HepG2 (cell line): ENCODE results near the gene NINL. TPM values are rescaled to one million over a fixed set of nuclear protein-coding genes. Genes with fewer than 3 reads are reported as not detected.
A peak's percentile ranks its signal among the peaks of the same experiment; 100 is the strongest.

ENCODE experiments used
- CBX5 ChIP-seq: sonication (generic); formaldehyde crosslinking; IDR thresholded peaks from 2 replicates; pipeline ENCODE4 v1.4.0; 2020; ENCODE audit warnings: missing genetic modification reagents, borderline replicate concordance
- FOXP4 ChIP-seq: sonication (generic); formaldehyde crosslinking; IDR thresholded peaks from 2 replicates; pipeline ENCODE4 v1.4.0; 2020; ENCODE audit warnings: missing genetic modification reagents
- JUND ChIP-seq: sonication (generic); formaldehyde crosslinking; IDR thresholded peaks from 2 replicates; pipeline ENCODE4 v1.8.0; 2022; ENCODE audit warnings: mild to moderate bottlenecking, missing genetic modification reagents
- MLX ChIP-seq: IDR thresholded peaks from 2 replicates; pipeline ENCODE4 v1.6.1; 2016
- POLR2AphosphoS5 ChIP-seq: IDR thresholded peaks from 2 replicates; pipeline ENCODE4 v1.6.1; 2012; ENCODE audit warnings: low read depth, low read length
- RBM39 ChIP-seq: fragments of 200-400 bp; formaldehyde crosslinking; IDR thresholded peaks from one replicate; pipeline ENCODE4 v1.6.1; 2018; ENCODE audit warnings: antibody characterized with exemption, mild to moderate bottlenecking, low read depth, low read length; ENCODE audit not compliant: poor library complexity, severe bottlenecking
- SALL2 ChIP-seq: sonication (generic); formaldehyde crosslinking; IDR thresholded peaks from 2 replicates; pipeline ENCODE4 v1.8.1; 2023; ENCODE audit warnings: mild to moderate bottlenecking, missing genetic modification reagents, inconsistent platforms
- SIX1 ChIP-seq: sonication (generic); formaldehyde crosslinking; IDR thresholded peaks from 2 replicates; pipeline ENCODE4 v1.4.0; 2020; ENCODE audit warnings: missing genetic modification reagents, borderline replicate concordance
- SKI ChIP-seq: fragments of 450-650 bp; IDR thresholded peaks from one replicate; pipeline ENCODE4 v1.6.1; 2018; ENCODE audit warnings: mild to moderate bottlenecking; ENCODE audit not compliant: partially characterized antibody
- SNRNP70 ChIP-seq: fragments of 200-400 bp; formaldehyde crosslinking; IDR thresholded peaks from 2 replicates; pipeline ENCODE4 v1.6.1; 2017; ENCODE audit warnings: mild to moderate bottlenecking, low read depth, low read length, moderate library complexity
- YEATS2 ChIP-seq: sonication (generic); formaldehyde crosslinking; IDR thresholded peaks from 2 replicates; pipeline ENCODE4 v1.4.0; 2020; ENCODE audit warnings: missing genetic modification reagents, borderline replicate concordance
- ZBTB34 ChIP-seq: sonication (generic); formaldehyde crosslinking; IDR thresholded peaks from 2 replicates; pipeline ENCODE4 v1.8.0; 2022; ENCODE audit warnings: mild to moderate bottlenecking, missing genetic modification reagents
- polyA plus RNA-seq, 8 experiments: library from polyadenylated mRNA; depleted of rRNA in 3 of 8; stranded (reverse) in 7 of 8; unstranded in 1 of 8; fragments of >200 nt; fragmentation: Illumina TruSeq in 4 of 8; extraction: Trizol in 4 of 8; gene quantifications; 2 replicates each; pipeline versions ENCODE4 v1.2.1 to v1.2.3, GENCODE V29; 2011 to 2016; ENCODE audit warnings: low read depth in 4 of 8, missing spikeins in 1 of 8, mixed read lengths in 1 of 8; ENCODE audit not compliant: insufficient read depth in 1 of 8
- total RNA-seq, 5 experiments: library from RNA; depleted of rRNA; stranded (reverse); fragments of >200 nt; fragmentation: Illumina TruSeq; extraction: Trizol; gene quantifications; 2 replicates each; pipeline ENCODE4 v1.2.3, GENCODE V29; 2016; ENCODE audit warnings: low read depth in 1 of 5
- TF ChIP-seq, protein P1 (sequence below): IDR thresholded peaks from 2 replicates; pipeline ENCODE4 v1.6.1; 2016
- TF ChIP-seq, protein P2 (sequence below): sonication (generic); formaldehyde crosslinking; IDR thresholded peaks from 2 replicates; pipeline ENCODE4 v1.4.0; 2020; ENCODE audit warnings: mild to moderate bottlenecking, low read depth, missing genetic modification reagents
- TF ChIP-seq, protein P3 (sequence below): sonication (generic); formaldehyde crosslinking; IDR thresholded peaks from 2 replicates; pipeline ENCODE4 v1.5.1; 2020; ENCODE audit warnings: missing genetic modification reagents, mild to moderate bottlenecking, borderline replicate concordance
- TF ChIP-seq, protein P4 (sequence below): sonication (generic); formaldehyde crosslinking; IDR thresholded peaks from 2 replicates; pipeline ENCODE4 v1.4.0; 2020; ENCODE audit warnings: missing genetic modification reagents

The NINL gene
- total and polyA plus RNA-seq, 2 of the 13 experiments (the other 11 are each of a cell fraction or from before 2014, with no cell fraction given) = 32.3 to 34.3 TPM

- peak; percentile 2; the same call in 1 of the 2 replicates for TF ChIP-seq MLX (CRISPR knock-in tag)
- no peak for TF ChIP-seq ZBTB34 (CRISPR knock-in tag)
- TF ChIP-seq, protein P1, sequence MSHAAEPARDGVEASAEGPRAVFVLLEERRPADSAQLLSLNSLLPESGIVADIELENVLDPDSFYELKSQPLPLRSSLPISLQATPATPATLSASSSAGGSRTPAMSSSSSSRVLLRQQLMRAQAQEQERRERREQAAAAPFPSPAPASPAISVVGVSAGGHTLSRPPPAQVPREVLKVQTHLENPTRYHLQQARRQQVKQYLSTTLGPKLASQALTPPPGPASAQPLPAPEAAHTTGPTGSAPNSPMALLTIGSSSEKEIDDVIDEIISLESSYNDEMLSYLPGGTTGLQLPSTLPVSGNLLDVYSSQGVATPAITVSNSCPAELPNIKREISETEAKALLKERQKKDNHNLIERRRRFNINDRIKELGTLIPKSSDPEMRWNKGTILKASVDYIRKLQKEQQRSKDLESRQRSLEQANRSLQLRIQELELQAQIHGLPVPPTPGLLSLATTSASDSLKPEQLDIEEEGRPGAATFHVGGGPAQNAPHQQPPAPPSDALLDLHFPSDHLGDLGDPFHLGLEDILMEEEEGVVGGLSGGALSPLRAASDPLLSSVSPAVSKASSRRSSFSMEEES (CRISPR knock-in tag) = peak; percentile 18; the same call in 1 of the 2 replicates
- TF ChIP-seq, protein P2, sequence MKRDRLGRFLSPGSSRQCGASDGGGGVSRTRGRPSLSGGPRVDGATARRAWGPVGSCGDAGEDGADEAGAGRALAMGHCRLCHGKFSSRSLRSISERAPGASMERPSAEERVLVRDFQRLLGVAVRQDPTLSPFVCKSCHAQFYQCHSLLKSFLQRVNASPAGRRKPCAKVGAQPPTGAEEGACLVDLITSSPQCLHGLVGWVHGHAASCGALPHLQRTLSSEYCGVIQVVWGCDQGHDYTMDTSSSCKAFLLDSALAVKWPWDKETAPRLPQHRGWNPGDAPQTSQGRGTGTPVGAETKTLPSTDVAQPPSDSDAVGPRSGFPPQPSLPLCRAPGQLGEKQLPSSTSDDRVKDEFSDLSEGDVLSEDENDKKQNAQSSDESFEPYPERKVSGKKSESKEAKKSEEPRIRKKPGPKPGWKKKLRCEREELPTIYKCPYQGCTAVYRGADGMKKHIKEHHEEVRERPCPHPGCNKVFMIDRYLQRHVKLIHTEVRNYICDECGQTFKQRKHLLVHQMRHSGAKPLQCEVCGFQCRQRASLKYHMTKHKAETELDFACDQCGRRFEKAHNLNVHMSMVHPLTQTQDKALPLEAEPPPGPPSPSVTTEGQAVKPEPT (CRISPR knock-in tag) = no peak; the same call in 1 of the 2 replicates
- peak; percentile 12; the same call in 1 of the 2 replicates for TF ChIP-seq CBX5 (CRISPR knock-in tag)
- no peak for TF ChIP-seq SNRNP70
- peak; percentile 95 for TF ChIP-seq SALL2
- TF ChIP-seq JUND (CRISPR knock-in tag) = no peak
- TF ChIP-seq YEATS2 = no peak; the same call in 1 of the 2 replicates
- TF ChIP-seq, protein P3, sequence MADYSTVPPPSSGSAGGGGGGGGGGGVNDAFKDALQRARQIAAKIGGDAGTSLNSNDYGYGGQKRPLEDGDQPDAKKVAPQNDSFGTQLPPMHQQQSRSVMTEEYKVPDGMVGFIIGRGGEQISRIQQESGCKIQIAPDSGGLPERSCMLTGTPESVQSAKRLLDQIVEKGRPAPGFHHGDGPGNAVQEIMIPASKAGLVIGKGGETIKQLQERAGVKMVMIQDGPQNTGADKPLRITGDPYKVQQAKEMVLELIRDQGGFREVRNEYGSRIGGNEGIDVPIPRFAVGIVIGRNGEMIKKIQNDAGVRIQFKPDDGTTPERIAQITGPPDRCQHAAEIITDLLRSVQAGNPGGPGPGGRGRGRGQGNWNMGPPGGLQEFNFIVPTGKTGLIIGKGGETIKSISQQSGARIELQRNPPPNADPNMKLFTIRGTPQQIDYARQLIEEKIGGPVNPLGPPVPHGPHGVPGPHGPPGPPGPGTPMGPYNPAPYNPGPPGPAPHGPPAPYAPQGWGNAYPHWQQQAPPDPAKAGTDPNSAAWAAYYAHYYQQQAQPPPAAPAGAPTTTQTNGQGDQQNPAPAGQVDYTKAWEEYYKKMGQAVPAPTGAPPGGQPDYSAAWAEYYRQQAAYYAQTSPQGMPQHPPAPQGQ (CRISPR knock-in tag) = peak; percentile 85; the same call in 1 of the 2 replicates
- no peak; the same call in none of the 2 replicates for TF ChIP-seq FOXP4 (CRISPR knock-in tag)
- TF ChIP-seq POLR2AphosphoS5 = peak; percentile 81
- TF ChIP-seq SIX1 = no peak
- TF ChIP-seq, protein P4, sequence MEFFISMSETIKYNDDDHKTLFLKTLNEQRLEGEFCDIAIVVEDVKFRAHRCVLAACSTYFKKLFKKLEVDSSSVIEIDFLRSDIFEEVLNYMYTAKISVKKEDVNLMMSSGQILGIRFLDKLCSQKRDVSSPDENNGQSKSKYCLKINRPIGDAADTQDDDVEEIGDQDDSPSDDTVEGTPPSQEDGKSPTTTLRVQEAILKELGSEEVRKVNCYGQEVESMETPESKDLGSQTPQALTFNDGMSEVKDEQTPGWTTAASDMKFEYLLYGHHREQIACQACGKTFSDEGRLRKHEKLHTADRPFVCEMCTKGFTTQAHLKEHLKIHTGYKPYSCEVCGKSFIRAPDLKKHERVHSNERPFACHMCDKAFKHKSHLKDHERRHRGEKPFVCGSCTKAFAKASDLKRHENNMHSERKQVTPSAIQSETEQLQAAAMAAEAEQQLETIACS = peak; percentile 44; the same call in 1 of the 2 replicates
- peak; percentile 94 for TF ChIP-seq RBM39
- TF ChIP-seq SKI = peak; percentile 98
These were observed at the start of gene NINL (continued) for GRCh38 chr20:25584905-25585704.
